Fibroblast of lung (primary cell): ENCODE data around the gene CBLC. TPM values are rescaled to one million over a fixed set of nuclear protein-coding genes. Genes with fewer than 3 reads are reported as not detected.

Source experiments
- DNase-seq, 2 donors: peaks; one replicate each; pipeline versions ENCODE4 v3.0.0 to v3.0.0-alpha.2; 2010; ENCODE audit warnings: low read depth in 2 of 2
- H2AFZ ChIP-seq: 2 replicates; pipeline ENCODE4 v1.5.1; 2012; ENCODE audit warnings: low read length, control low read depth, inconsistent platforms
- H3K27ac ChIP-seq: 2 replicates; pipeline ENCODE4 v1.5.1; 2011; ENCODE audit warnings: low read length, control low read depth; ENCODE audit not compliant: insufficient read depth
- H3K27me3 ChIP-seq: 2 replicates; pipeline ENCODE4 v1.5.1; 2011; ENCODE audit warnings: mild to moderate bottlenecking, low read length; ENCODE audit not compliant: control insufficient read depth, insufficient read depth
- H3K36me3 ChIP-seq: 2 replicates; pipeline ENCODE4 v1.5.1; 2011; ENCODE audit warnings: low read length; ENCODE audit not compliant: control insufficient read depth, insufficient read depth
- H3K4me1 ChIP-seq: 2 replicates; pipeline ENCODE4 v1.5.1; 2011; ENCODE audit warnings: low read length; ENCODE audit not compliant: control insufficient read depth, insufficient read depth; ENCODE audit errors: extremely low read depth
- H3K4me2 ChIP-seq: 2 replicates; pipeline ENCODE4 v1.5.1; 2011; ENCODE audit warnings: low read length, control low read depth; ENCODE audit not compliant: insufficient read depth; ENCODE audit errors: extremely low read depth
- H3K4me3 ChIP-seq, 4 experiments: fragments of 200-600 bp in 1 of 4; sonication (generic) in 1 of 4; replicated peaks in 1 of 4; 2 replicates each; pipeline ENCODE4 v1.5.1; 2011 to 2016; ENCODE audit warnings: low read length in 4 of 4, low read depth in 3 of 4, mild to moderate bottlenecking in 3 of 4, control low read depth in 2 of 4, inconsistent platforms in 1 of 4, mixed read lengths in 1 of 4; ENCODE audit not compliant: insufficient read depth in 1 of 4; ENCODE audit errors: control extremely low read depth in 1 of 4
- H3K79me2 ChIP-seq: 2 replicates; pipeline ENCODE4 v1.5.1; 2012; ENCODE audit warnings: mild to moderate bottlenecking, low read length, inconsistent platforms; ENCODE audit not compliant: control insufficient read depth, insufficient read depth
- H3K9ac ChIP-seq: 2 replicates; pipeline ENCODE4 v1.5.1; 2011; ENCODE audit warnings: mild to moderate bottlenecking, low read length, control low read depth; ENCODE audit not compliant: insufficient read depth
- H3K9me3 ChIP-seq: 2 replicates; pipeline ENCODE4 v1.5.1; 2012; ENCODE audit warnings: low read depth, low read length; ENCODE audit not compliant: control insufficient read depth, insufficient read depth
- H4K20me1 ChIP-seq: 2 replicates; pipeline ENCODE4 v1.5.1; 2011; ENCODE audit warnings: low read length; ENCODE audit not compliant: control insufficient read depth, insufficient read depth; ENCODE audit errors: extremely low read depth
- EZH2 ChIP-seq: IDR thresholded peaks from 2 replicates; pipeline ENCODE4 v1.5.1; 2012; ENCODE audit warnings: low read length, control low read depth, mild to moderate bottlenecking; ENCODE audit errors: missing control alignments
- polyA plus RNA-seq, 2 donors: library from polyadenylated mRNA; depleted of rRNA in 1 of 2; stranded (reverse) in 1 of 2; unstranded in 1 of 2; fragments of >200 nt; gene quantifications; 2 replicates each; pipeline ENCODE4 v1.2.1, GENCODE V29; 2011 to 2012; ENCODE audit warnings: missing spikeins in 1 of 2
- total RNA-seq: library from RNA; depleted of rRNA; stranded (reverse); fragments of >200 nt; gene quantifications from 2 replicates; pipeline ENCODE4 v1.2.1, GENCODE V29; 2014
- TF ChIP-seq, protein P1 (sequence below), 2 donors: IDR thresholded peaks in 1 of 2; conservative IDR thresholded peaks in 1 of 2; 1 replicate in 1 of 2; 2 replicates in 1 of 2; pipeline ENCODE4 v1.5.1; 2011 to 2012; ENCODE audit warnings: low read length in 2 of 2, control low read depth in 1 of 2, inconsistent platforms in 1 of 2, low read depth in 1 of 2, mild to moderate bottlenecking in 1 of 2

Gene CBLC
- total and polyA plus RNA-seq, 2 donors (not counting 1 experiment from before 2014, with no cell fraction given): 0.33 TPM; not detected in 1

DNA sequence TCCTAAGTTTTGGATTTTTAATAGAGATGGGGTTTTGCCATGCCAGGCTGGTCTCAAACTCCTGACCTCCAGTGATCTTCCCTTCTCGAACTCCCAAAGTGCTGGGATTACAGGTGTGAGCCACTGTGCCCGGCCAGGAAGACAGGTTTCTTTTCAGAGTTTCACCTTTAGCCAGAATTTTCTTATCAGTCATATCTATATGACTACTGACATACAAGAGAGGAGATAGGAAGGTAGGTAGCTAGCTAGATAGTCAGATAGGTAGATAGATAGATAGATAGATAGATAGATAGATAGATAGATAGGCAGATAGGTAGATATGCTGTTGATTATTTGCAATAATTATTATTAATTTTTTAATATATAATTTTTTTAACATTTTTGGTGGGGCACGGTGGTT, 7.6 kb downstream of the CBLC start:
- Histone ChIP-seq H3K27ac (no peak overlapping the region), H3K27me3 (no peaks in the 10 kb centered on the region), H3K4me3 (no peak overlapping the region)

DNA sequence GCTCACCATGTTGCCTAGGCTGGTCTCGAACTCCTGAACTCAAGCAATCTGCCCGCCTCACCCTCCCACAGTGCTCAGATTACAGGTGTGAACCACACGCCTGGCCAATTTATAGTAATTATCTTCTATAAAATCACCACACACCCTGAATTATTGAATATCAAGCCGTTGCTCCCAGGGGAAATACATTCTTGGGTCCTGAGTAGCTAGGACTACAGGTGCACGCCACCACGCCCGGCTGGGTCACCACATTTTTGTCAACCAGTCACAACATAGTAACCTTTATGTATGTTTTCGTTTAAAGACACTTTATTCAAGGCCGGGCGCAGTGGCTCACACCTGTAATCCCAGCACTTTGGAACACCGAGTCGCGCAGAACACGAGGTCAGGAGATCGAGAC, 8.3 kb downstream of the CBLC start:
- Histone ChIP-seq H3K4me1 (no peaks in the 10 kb centered on the region), H3K9me3 (no peaks in the 10 kb centered on the region), H3K27ac (no peak overlapping the region), H3K4me3 (no peak overlapping the region), H2AFZ (no peak overlapping the region), H3K27me3 (no peaks in the 10 kb centered on the region), H4K20me1 (no peaks in the 10 kb centered on the region), H3K9ac (no peak overlapping the region), H3K4me2 (no peak overlapping the region), H3K36me3 (no peaks in the 10 kb centered on the region), H3K79me2 (no peaks in the 10 kb centered on the region)
- TF ChIP-seq, protein P1, sequence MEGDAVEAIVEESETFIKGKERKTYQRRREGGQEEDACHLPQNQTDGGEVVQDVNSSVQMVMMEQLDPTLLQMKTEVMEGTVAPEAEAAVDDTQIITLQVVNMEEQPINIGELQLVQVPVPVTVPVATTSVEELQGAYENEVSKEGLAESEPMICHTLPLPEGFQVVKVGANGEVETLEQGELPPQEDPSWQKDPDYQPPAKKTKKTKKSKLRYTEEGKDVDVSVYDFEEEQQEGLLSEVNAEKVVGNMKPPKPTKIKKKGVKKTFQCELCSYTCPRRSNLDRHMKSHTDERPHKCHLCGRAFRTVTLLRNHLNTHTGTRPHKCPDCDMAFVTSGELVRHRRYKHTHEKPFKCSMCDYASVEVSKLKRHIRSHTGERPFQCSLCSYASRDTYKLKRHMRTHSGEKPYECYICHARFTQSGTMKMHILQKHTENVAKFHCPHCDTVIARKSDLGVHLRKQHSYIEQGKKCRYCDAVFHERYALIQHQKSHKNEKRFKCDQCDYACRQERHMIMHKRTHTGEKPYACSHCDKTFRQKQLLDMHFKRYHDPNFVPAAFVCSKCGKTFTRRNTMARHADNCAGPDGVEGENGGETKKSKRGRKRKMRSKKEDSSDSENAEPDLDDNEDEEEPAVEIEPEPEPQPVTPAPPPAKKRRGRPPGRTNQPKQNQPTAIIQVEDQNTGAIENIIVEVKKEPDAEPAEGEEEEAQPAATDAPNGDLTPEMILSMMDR (conservative IDR thresholded peaks at IDR 0.05 in 1 of 2, IDR thresholded peaks at IDR 0.05 in 1 of 2; ENCODE audit: low read depth in 1 of 2, low read length in 2 of 2): no peak
- no peak for TF ChIP-seq EZH2
- DNase-seq: no peak

More for the DNA sequence above, 7.6 kb downstream of the CBLC start:
- H3K9me3 ChIP-seq: no peaks in the 10 kb centered on the region
- no peak overlapping the region for H3K4me2 ChIP-seq
- no peak overlapping the region for H3K9ac ChIP-seq
- H2AFZ ChIP-seq: no peak overlapping the region
- H3K79me2 ChIP-seq: no peaks in the 10 kb centered on the region
- DNase-seq: no peak
- H4K20me1 ChIP-seq: no peaks in the 10 kb centered on the region
- TF ChIP-seq, protein P1 (conservative IDR thresholded peaks at IDR 0.05 in 1 of 2, IDR thresholded peaks at IDR 0.05 in 1 of 2; ENCODE audit: low read depth in 1 of 2, low read length in 2 of 2): no peak
- no peak for TF ChIP-seq EZH2
- no peaks in the 10 kb centered on the region for H3K36me3 ChIP-seq
- H3K4me1 ChIP-seq: no peaks in the 10 kb centered on the region

DNA sequence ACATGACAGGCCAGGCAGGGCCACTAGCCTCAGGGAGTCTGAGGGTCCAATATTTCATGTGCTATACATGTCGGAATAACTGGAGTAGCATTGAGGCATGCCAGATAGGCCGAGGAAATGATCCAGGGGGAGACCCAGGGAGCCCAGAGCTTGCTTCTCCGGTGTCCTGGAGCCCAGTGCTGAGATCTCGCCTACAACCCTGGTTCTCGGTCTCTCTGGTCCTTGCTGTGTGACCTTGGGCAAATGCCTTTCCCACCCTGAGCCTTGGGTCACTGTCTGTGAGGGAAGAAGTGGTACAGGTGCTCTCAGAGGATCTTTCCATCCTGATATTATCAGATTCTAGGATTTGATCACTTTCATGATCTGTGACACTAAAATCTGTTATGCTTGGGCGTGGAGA, 11.3 kb downstream of the CBLC start:
- Histone ChIP-seq H4K20me1 (no peaks in the 10 kb centered on the region), H3K9me3 (no peaks in the 10 kb centered on the region), H3K4me2 (no peak overlapping the region), H3K79me2 (no peaks in the 10 kb centered on the region), H3K27me3 (no peaks in the 10 kb centered on the region), H3K9ac (no peak overlapping the region), H3K4me3 (no peak overlapping the region), H3K36me3 (no peaks in the 10 kb centered on the region), H3K27ac (no peak overlapping the region), H3K4me1 (no peaks in the 10 kb centered on the region), H2AFZ (no peak overlapping the region)
- no peak for DNase-seq
- TF ChIP-seq, protein P1 (conservative IDR thresholded peaks at IDR 0.05 in 1 of 2, IDR thresholded peaks at IDR 0.05 in 1 of 2; ENCODE audit: low read depth in 1 of 2, low read length in 2 of 2): no peak
- no peak for TF ChIP-seq EZH2
